Liver (tissue), 9 donors: ENCODE results near the gene PGAP6. TPM values are rescaled to one million over a fixed set of nuclear protein-coding genes. Genes with fewer than 3 reads are reported as not detected.

Experiments
- DNase-seq: peaks from one replicate; pipeline ENCODE4 v3.0.0-alpha.2; 2017; ENCODE audit warnings: low spot score
- H3K27ac ChIP-seq, 2 donors: one replicate each; pipeline ENCODE4 v1.7.0; 2013; ENCODE audit warnings: inconsistent platforms in 2 of 2, low read length in 2 of 2, control low read depth in 1 of 2, low read depth in 1 of 2, mild to moderate bottlenecking in 1 of 2
- H3K27me3 ChIP-seq, 4 donors: one replicate each; pipeline versions ENCODE4 v1.6.1 to v1.7.0; 2013; ENCODE audit warnings: low read length in 3 of 4, inconsistent platforms in 1 of 4, mild to moderate bottlenecking in 1 of 4, moderate library complexity in 1 of 4; ENCODE audit not compliant: control insufficient read depth in 4 of 4, insufficient read depth in 4 of 4
- H3K36me3 ChIP-seq, 4 donors: one replicate each; pipeline versions ENCODE4 v1.6.1 to v1.7.0; 2013; ENCODE audit warnings: low read length in 3 of 4, mild to moderate bottlenecking in 3 of 4, low read depth in 1 of 4, moderate library complexity in 1 of 4; ENCODE audit not compliant: control insufficient read depth in 4 of 4, insufficient read depth in 3 of 4
- H3K4me1 ChIP-seq, 4 donors: one replicate each; pipeline versions ENCODE4 v1.6.1 to v1.7.0; 2013; ENCODE audit warnings: low read length in 3 of 4, mild to moderate bottlenecking in 3 of 4, moderate library complexity in 1 of 4; ENCODE audit not compliant: control insufficient read depth in 4 of 4, insufficient read depth in 4 of 4
- H3K4me3 ChIP-seq, 3 donors: one replicate each; pipeline versions ENCODE4 v1.6.1 to v1.7.0; 2013; ENCODE audit warnings: low read length in 3 of 3, control low read depth in 1 of 3, low read depth in 1 of 3, mild to moderate bottlenecking in 1 of 3
- H3K9ac ChIP-seq, 2 donors: one replicate each; pipeline ENCODE4 v1.7.0; 2013; ENCODE audit warnings: low read length in 2 of 2, mild to moderate bottlenecking in 2 of 2, moderate library complexity in 2 of 2, control low read depth in 1 of 2, low read depth in 1 of 2
- H3K9me3 ChIP-seq, 4 donors: one replicate each; pipeline versions ENCODE4 v1.6.1 to v1.7.0; 2013; ENCODE audit warnings: low read length in 3 of 4; ENCODE audit not compliant: control insufficient read depth in 4 of 4
- EGR1 ChIP-seq, 2 donors: IDR thresholded peaks; 2 replicates each; pipeline ENCODE4 v1.6.1; 2016 to 2018; ENCODE audit warnings: antibody characterized with exemption in 2 of 2, low read depth in 2 of 2
- FOXA1 ChIP-seq: IDR thresholded peaks from 2 replicates; pipeline ENCODE4 v1.6.1; 2016; ENCODE audit warnings: antibody characterized with exemption
- FOXA2 ChIP-seq: IDR thresholded peaks from 2 replicates; pipeline ENCODE4 v1.6.1; 2016; ENCODE audit warnings: antibody characterized with exemption
- GABPA ChIP-seq, 2 donors: IDR thresholded peaks in 1 of 2; conservative IDR thresholded peaks in 1 of 2; 2 replicates each; pipeline ENCODE4 v1.6.1; 2016; ENCODE audit warnings: antibody characterized with exemption in 2 of 2, mild to moderate bottlenecking in 1 of 2, moderate library complexity in 1 of 2
- HNF4A ChIP-seq, 2 donors: conservative IDR thresholded peaks; 2 replicates each; pipeline ENCODE4 v1.6.1; 2016; ENCODE audit warnings: antibody characterized with exemption in 2 of 2, mild to moderate bottlenecking in 2 of 2
- HNF4G ChIP-seq: IDR thresholded peaks from 2 replicates; pipeline ENCODE4 v1.6.1; 2016; ENCODE audit warnings: antibody characterized with exemption
- JUND ChIP-seq, 2 donors: IDR thresholded peaks; 2 replicates each; pipeline ENCODE4 v1.6.1; 2016; ENCODE audit warnings: antibody characterized with exemption in 2 of 2
- MAX ChIP-seq: IDR thresholded peaks from 2 replicates; pipeline ENCODE4 v1.6.1; 2016; ENCODE audit warnings: antibody characterized with exemption
- NR2F2 ChIP-seq: IDR thresholded peaks from 2 replicates; pipeline ENCODE4 v1.6.1; 2016; ENCODE audit warnings: antibody characterized with exemption
- RAD21 ChIP-seq, 2 donors: IDR thresholded peaks; 2 replicates each; pipeline ENCODE4 v1.6.1; 2016; ENCODE audit warnings: antibody characterized with exemption in 2 of 2, mild to moderate bottlenecking in 2 of 2
- REST ChIP-seq: IDR thresholded peaks from 2 replicates; pipeline ENCODE4 v1.6.1; 2016; ENCODE audit warnings: antibody characterized with exemption, mild to moderate bottlenecking
- RXRA ChIP-seq, 2 donors: IDR thresholded peaks; 2 replicates each; pipeline ENCODE4 v1.6.1; 2017 to 2018; ENCODE audit warnings: antibody characterized with exemption in 2 of 2, mild to moderate bottlenecking in 1 of 2
- SP1 ChIP-seq: IDR thresholded peaks from 2 replicates; pipeline ENCODE4 v1.6.1; 2018; ENCODE audit warnings: antibody characterized with exemption, mild to moderate bottlenecking
- TAF1 ChIP-seq: conservative IDR thresholded peaks from 2 replicates; pipeline ENCODE4 v1.6.1; 2016; ENCODE audit warnings: antibody characterized with exemption, mild to moderate bottlenecking
- YY1 ChIP-seq: IDR thresholded peaks from 2 replicates; pipeline ENCODE4 v1.6.1; 2016; ENCODE audit warnings: antibody characterized with exemption, mild to moderate bottlenecking
- ZBTB33 ChIP-seq: IDR thresholded peaks from 2 replicates; pipeline ENCODE4 v1.6.1; 2016; ENCODE audit warnings: antibody characterized with exemption
- WGBS: extraction: QIAGEN DNeasy Blood & Tissue Kit; methylation state at CpG from one replicate; pipeline ENCODE4 v1.1.7; 2013; 5-methylcytosine and 5-hydroxymethylcytosine counted together
- polyA plus RNA-seq, 2 donors: library from polyadenylated mRNA; stranded (reverse) in 1 of 2; unstranded in 1 of 2; fragments of 200-250 nt in 1 of 2; fragments of >200 nt in 1 of 2; fragmentation: Nextera tagmentation in 1 of 2; extraction: Ambion mirVana in 1 of 2; gene quantifications; one replicate each; pipeline versions ENCODE4 v1.2.1 to v1.2.3, GENCODE V29; 2013 to 2015
- total RNA-seq, 2 donors: library from RNA; depleted of rRNA; stranded (reverse); fragments of >200 nt; gene quantifications; one replicate each; pipeline ENCODE4 v1.2.3, GENCODE V29; 2014
- donor health status: healthy.
- donor health status: healthy.
- donor health status: healthy.
- donor health status: healthy.
- donor health status: healthy.

PGAP6 gene
- total and polyA plus RNA-seq, 4 donors = 18.9 to 50.5 (median 38.0) TPM

GRCh38 chr16:425740-426114 lies 43.9 kb upstream of the PGAP6 start:
- no peaks in the 10 kb centered on the region for H3K36me3 ChIP-seq
- TF ChIP-seq FOXA1 (no peak), RAD21 (IDR thresholded peaks at IDR 0.05) (no peak), REST (no peak), RXRA (IDR thresholded peaks at IDR 0.05) (no peak), MAX (no peak), GABPA (IDR thresholded peaks at IDR 0.05 in 1 of 2, conservative IDR thresholded peaks at IDR 0.05 in 1 of 2) (no peak), FOXA2 (no peak), EGR1 (IDR thresholded peaks at IDR 0.05; ENCODE audit: low read depth in 2 of 2) (no peak), SP1 (no peak), ZBTB33 (no peak), NR2F2 (no peak), YY1 (no peak), TAF1 (no peak), HNF4G (no peak), JUND (IDR thresholded peaks at IDR 0.05) (no peak), HNF4A (conservative IDR thresholded peaks at IDR 0.05) (no peak)
- H3K27me3 ChIP-seq = no peaks in the 10 kb centered on the region
- no peaks in the 10 kb centered on the region for H3K9me3 ChIP-seq
- peaks cover 5 to 25% (median 19%) of the 10 kb centered on the region in 4 donors for H3K4me1 ChIP-seq
- peak overlapping the region in 2 of 3 donors; percentile 28 to 88 for H3K4me3 ChIP-seq
- no peak for DNase-seq
- H3K9ac ChIP-seq = no peak overlapping the region
- H3K27ac ChIP-seq = peak overlapping the region in 1 of 2 donors; percentile 93
- WGBS = under 1% methylated on average over 63 of the region's 63 CpGs

GRCh38 chr16:425082-425718 lies 43.4 kb upstream of the PGAP6 start, which contains the start of gene RAB11FIP3:
Gene RAB11FIP3, plus strand, starts transcription at chr16:425649. Its CDS starts 358 bp downstream, at chr16:426007.
- Histone ChIP-seq H3K27me3 (no peaks in the 10 kb centered on the region), H3K27ac (peak within 1 kb of the TSS; percentile 93 to 95), H3K4me1 (peaks cover 5 to 25% (median 19%) of the 10 kb centered on the region in 4 donors), H3K9me3 (no peaks in the 10 kb centered on the region), H3K36me3 (no peaks in the 10 kb centered on the region), H3K9ac (peak within 1 kb of the TSS; percentile 70 to 78), H3K4me3 (peak within 1 kb of the TSS; percentile 64 to 88 (median 81))
- peak; percentile 86 for DNase-seq
- under 1% methylated on average over 77 of the region's 77 CpGs for WGBS
- TF ChIP-seq SP1 (no peak), RAD21 (IDR thresholded peaks at IDR 0.05) (peak in 1 of 2 donors; percentile 21), MAX (no peak), HNF4G (no peak), REST (no peak), JUND (IDR thresholded peaks at IDR 0.05) (no peak)
